ENCODE data around the gene GDF15. TPM values are rescaled to one million over a fixed set of nuclear protein-coding genes. Genes with fewer than 3 reads are reported as not detected.
A peak's percentile ranks its signal among the peaks of the same experiment; 100 is the strongest.
"Not testable (repeated sequence)": the region's sequence is repeated elsewhere in the genome, so short reads cannot be mapped to it uniquely, and the experiment has no call there.

The GDF15 gene
- total RNA-seq, 2 experiments from 2014 or later = not detected

- Histone ChIP-seq H3K36me3 (ENCODE audit: insufficient read depth, low read length) (no peaks in the 10 kb centered on the region), H3K4me1 (ENCODE audit: insufficient read depth, low read length, poor library complexity, severe bottlenecking) (peaks cover 59% of the 10 kb centered on the region), H2AFZ (ENCODE audit: low read length) (no peak overlapping the region), H3K4me3 (ENCODE audit: low read depth, low read length, poor library complexity, severe bottlenecking) (no peak overlapping the region), H3K9me3 (ENCODE audit: low read length) (no peaks in the 10 kb centered on the region), H3K27ac (ENCODE audit: low read depth, low read length, poor library complexity, severe bottlenecking) (no peak overlapping the region), H3K4me2 (ENCODE audit: low read length) (no peak overlapping the region), H4K20me1 (ENCODE audit: insufficient read depth, low read length) (no peaks in the 10 kb centered on the region), H3K79me2 (ENCODE audit: insufficient read depth, low read depth, low read length) (no peaks in the 10 kb centered on the region), H3K9me2 (ENCODE audit: insufficient read depth, low read length) (no peaks in the 10 kb centered on the region)
- DNase-seq (ENCODE audit: low spot score) = no peak
- no TSS peak for BruUV-seq (replicated peaks)
- intact Hi-C loops (cut with micrococcal nuclease; ENCODE audit: unreplicated experiment) = no loop called here
- CTCF ChIA-PET (ENCODE audit: unreplicated experiment) = no interaction called here
- TF ChIP-seq CTCF (conservative IDR thresholded peaks at IDR 0.05; ENCODE audit: low read length) (no peak), EZH2phosphoT487 (IDR thresholded peaks at IDR 0.05; ENCODE audit: borderline replicate concordance, low read depth, low read length) (no peak)
- POLR2A ChIA-PET = no interaction called here
These were observed 13.1 kb downstream of the GDF15 start for GRCh38 chr19:18399008-18399407.

- no TSS peak for BruUV-seq (replicated peaks)
- no peaks in the 10 kb centered on the region for H3K79me2 ChIP-seq (ENCODE audit: insufficient read depth, low read depth, low read length)
- H3K9me3 ChIP-seq (ENCODE audit: low read length) = no peaks in the 10 kb centered on the region
- POLR2A ChIA-PET = interaction anchor here (0.6 to 0.8 kb wide), 2 partner anchors 110 to 122 kb away, joined by 3 read pairs; no protein-coding TSS in a partner anchor
- CTCF ChIA-PET (ENCODE audit: unreplicated experiment) = no interaction called here
- H3K27ac ChIP-seq (ENCODE audit: low read depth, low read length, poor library complexity, severe bottlenecking) = peak overlapping the region; percentile 75
- peak overlapping the region; percentile 56 for H3K4me3 ChIP-seq (ENCODE audit: low read depth, low read length, poor library complexity, severe bottlenecking)
- intact Hi-C loops (cut with micrococcal nuclease; ENCODE audit: unreplicated experiment) = loop anchor here (2.0 kb wide), 1 partner anchor 53 kb away; no protein-coding TSS in a partner anchor
- H2AFZ ChIP-seq (ENCODE audit: low read length) = peak overlapping the region; percentile 68
- DNase-seq (ENCODE audit: low spot score) = peak; percentile 96
- H3K4me1 ChIP-seq (ENCODE audit: insufficient read depth, low read length, poor library complexity, severe bottlenecking) = peaks cover 58% of the 10 kb centered on the region
- no peaks in the 10 kb centered on the region for H3K9me2 ChIP-seq (ENCODE audit: insufficient read depth, low read length)
- no peaks in the 10 kb centered on the region for H4K20me1 ChIP-seq (ENCODE audit: insufficient read depth, low read length)
- peak overlapping the region; percentile 66 for H3K4me2 ChIP-seq (ENCODE audit: low read length)
- TF ChIP-seq CTCF (conservative IDR thresholded peaks at IDR 0.05; ENCODE audit: low read length) = peak; percentile 78
- no peak for TF ChIP-seq EZH2phosphoT487 (IDR thresholded peaks at IDR 0.05; ENCODE audit: borderline replicate concordance, low read depth, low read length)
- no peaks in the 10 kb centered on the region for H3K36me3 ChIP-seq (ENCODE audit: insufficient read depth, low read length)
These were observed 15.7 kb downstream of the GDF15 start for GRCh38 chr19:18401580-18402112.

GRCh38 chr19:18402455-18403248 lies 16.7 kb downstream of the GDF15 start:
- H3K9me3 ChIP-seq (ENCODE audit: low read length); H4K20me1 ChIP-seq (ENCODE audit: insufficient read depth, low read length); CTCF ChIA-PET (ENCODE audit: unreplicated experiment); H3K9me2 ChIP-seq (ENCODE audit: insufficient read depth, low read length); H3K36me3 ChIP-seq (ENCODE audit: insufficient read depth, low read length); DNase-seq (ENCODE audit: low spot score); H3K79me2 ChIP-seq (ENCODE audit: insufficient read depth, low read depth, low read length); POLR2A ChIA-PET; BruUV-seq (replicated peaks): not testable (repeated sequence)
- Histone ChIP-seq H2AFZ (ENCODE audit: low read length) (peak overlapping the region; percentile 52), H3K27ac (ENCODE audit: low read depth, low read length, poor library complexity, severe bottlenecking) (peak overlapping the region; percentile 75), H3K4me1 (ENCODE audit: insufficient read depth, low read length, poor library complexity, severe bottlenecking) (peaks cover 48% of the 10 kb centered on the region), H3K4me3 (ENCODE audit: low read depth, low read length, poor library complexity, severe bottlenecking) (peak overlapping the region; percentile 56), H3K4me2 (ENCODE audit: low read length) (peak overlapping the region; percentile 66)
- intact Hi-C loops (cut with micrococcal nuclease; ENCODE audit: unreplicated experiment) = loop anchor here (2.0 kb wide), 1 partner anchor 54 kb away; no protein-coding TSS in a partner anchor

GRCh38 chr19:18405754-18406153 lies 19.8 kb downstream of the GDF15 start:
- H3K4me3 ChIP-seq (ENCODE audit: low read depth, low read length, poor library complexity, severe bottlenecking); intact Hi-C loops (cut with micrococcal nuclease; ENCODE audit: unreplicated experiment); H3K9me2 ChIP-seq (ENCODE audit: insufficient read depth, low read length); H3K4me2 ChIP-seq (ENCODE audit: low read length); DNase-seq (ENCODE audit: low spot score); H3K79me2 ChIP-seq (ENCODE audit: insufficient read depth, low read depth, low read length); H3K9me3 ChIP-seq (ENCODE audit: low read length); H3K27ac ChIP-seq (ENCODE audit: low read depth, low read length, poor library complexity, severe bottlenecking); CTCF ChIA-PET (ENCODE audit: unreplicated experiment); H3K36me3 ChIP-seq (ENCODE audit: insufficient read depth, low read length); H4K20me1 ChIP-seq (ENCODE audit: insufficient read depth, low read length); BruUV-seq (replicated peaks); H2AFZ ChIP-seq (ENCODE audit: low read length): not testable (repeated sequence)
- POLR2A ChIA-PET = interaction anchor here (1.0 kb wide), 1 partner anchor 80 kb away, joined by 4 read pairs; no protein-coding TSS in a partner anchor
- H3K4me1 ChIP-seq (ENCODE audit: insufficient read depth, low read length, poor library complexity, severe bottlenecking) = peaks cover 49% of the 10 kb centered on the region

Data from OCI-LY7 (cell line).